H1 (cell line): ENCODE results near the gene PRKN. TPM values are rescaled to one million over a fixed set of nuclear protein-coding genes. Genes with fewer than 3 reads are reported as not detected.

ENCODE experiments used
- EZH2 ChIP-seq: fragments of 200-600 bp; sonication (generic); IDR thresholded peaks from 2 replicates; pipeline ENCODE4 v1.7.1; 2012; ENCODE audit warnings: low read depth, mild to moderate bottlenecking, moderate library complexity, low read length, inconsistent platforms; ENCODE audit not compliant: severe bottlenecking
- PHF8 ChIP-seq: fragments of 200-600 bp; sonication (generic); conservative IDR thresholded peaks from 2 replicates; pipeline ENCODE4 v1.7.1; 2012; ENCODE audit warnings: low read depth, mild to moderate bottlenecking, inconsistent platforms, low read length, moderate library complexity
- RAD21 ChIP-seq, 2 experiments: IDR thresholded peaks in 1 of 2; conservative IDR thresholded peaks in 1 of 2; 2 replicates each; pipeline ENCODE4 v1.6.1; 2011; ENCODE audit warnings: low read depth in 2 of 2, low read length in 2 of 2, improper control_type of control experiment in 1 of 2, inconsistent platforms in 1 of 2, mild to moderate bottlenecking in 1 of 2, moderate library complexity in 1 of 2
- RBBP5 ChIP-seq: IDR thresholded peaks from 2 replicates; pipeline ENCODE4 v1.7.1; 2012; ENCODE audit warnings: low read depth, mild to moderate bottlenecking, inconsistent platforms, low read length, moderate library complexity, borderline replicate concordance
- polyA plus RNA-seq, 7 experiments: library from polyadenylated mRNA; depleted of rRNA in 3 of 7; stranded (reverse) in 5 of 7; unstranded in 2 of 7; fragments of >200 nt in 5 of 7; fragments of 200-250 nt in 2 of 7; gene quantifications; 1 replicate in 5 of 7; 2 replicates in 1 of 7; 4 replicates in 1 of 7; pipeline versions ENCODE4 v1.2.1 to v1.2.3, GENCODE V29; 2011 to 2013; ENCODE audit warnings: missing spikeins in 2 of 7, mixed read lengths in 2 of 7
- total RNA-seq: library from RNA; stranded (reverse); fragmentation: NEBNext Ultra II Directional; extraction: Animal tissue kit (Norgen Biotek cat#: 25700); gene quantifications from 2 replicates; pipeline ENCODE4 v1.2.1, GENCODE V29; 2021
- TF ChIP-seq, protein P1 (sequence below): fragments of 300-600 bp; sonication (generic); IDR thresholded peaks from 2 replicates; pipeline ENCODE4 v1.7.1; 2012; ENCODE audit warnings: low read length, moderate library complexity, mild to moderate bottlenecking, inconsistent platforms; ENCODE audit not compliant: insufficient replicate concordance
- TF ChIP-seq, protein P2 (sequence below): IDR thresholded peaks from 2 replicates; pipeline ENCODE4 v1.6.1; 2012; ENCODE audit warnings: inconsistent platforms

The PRKN gene
- total and polyA plus RNA-seq, 2 of the 8 experiments (the other 6 are each of a cell fraction or from before 2014, with no cell fraction given) = 0.13 to 0.29 TPM

DNA sequence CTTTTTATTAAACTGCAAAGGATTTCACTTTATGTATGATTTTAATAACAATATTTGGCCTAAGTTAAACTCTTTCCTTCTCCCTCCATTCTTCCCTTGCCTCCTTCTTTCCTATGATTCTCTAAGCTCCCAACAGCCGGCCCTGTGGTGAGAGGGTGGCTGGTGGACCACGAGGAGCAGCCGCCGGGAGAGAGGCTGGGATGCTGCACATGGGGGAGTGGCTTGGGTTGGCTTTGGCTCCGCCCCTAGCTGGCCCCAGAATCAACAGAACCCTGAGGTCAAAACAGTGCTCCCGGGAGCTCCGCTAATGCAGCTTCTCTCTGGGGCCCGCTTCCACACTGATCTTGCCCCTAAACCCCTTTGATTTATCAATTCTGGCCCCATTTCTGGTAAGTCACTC is 1063.9 kb downstream of the PRKN start (continued):
- TF ChIP-seq, protein P1, sequence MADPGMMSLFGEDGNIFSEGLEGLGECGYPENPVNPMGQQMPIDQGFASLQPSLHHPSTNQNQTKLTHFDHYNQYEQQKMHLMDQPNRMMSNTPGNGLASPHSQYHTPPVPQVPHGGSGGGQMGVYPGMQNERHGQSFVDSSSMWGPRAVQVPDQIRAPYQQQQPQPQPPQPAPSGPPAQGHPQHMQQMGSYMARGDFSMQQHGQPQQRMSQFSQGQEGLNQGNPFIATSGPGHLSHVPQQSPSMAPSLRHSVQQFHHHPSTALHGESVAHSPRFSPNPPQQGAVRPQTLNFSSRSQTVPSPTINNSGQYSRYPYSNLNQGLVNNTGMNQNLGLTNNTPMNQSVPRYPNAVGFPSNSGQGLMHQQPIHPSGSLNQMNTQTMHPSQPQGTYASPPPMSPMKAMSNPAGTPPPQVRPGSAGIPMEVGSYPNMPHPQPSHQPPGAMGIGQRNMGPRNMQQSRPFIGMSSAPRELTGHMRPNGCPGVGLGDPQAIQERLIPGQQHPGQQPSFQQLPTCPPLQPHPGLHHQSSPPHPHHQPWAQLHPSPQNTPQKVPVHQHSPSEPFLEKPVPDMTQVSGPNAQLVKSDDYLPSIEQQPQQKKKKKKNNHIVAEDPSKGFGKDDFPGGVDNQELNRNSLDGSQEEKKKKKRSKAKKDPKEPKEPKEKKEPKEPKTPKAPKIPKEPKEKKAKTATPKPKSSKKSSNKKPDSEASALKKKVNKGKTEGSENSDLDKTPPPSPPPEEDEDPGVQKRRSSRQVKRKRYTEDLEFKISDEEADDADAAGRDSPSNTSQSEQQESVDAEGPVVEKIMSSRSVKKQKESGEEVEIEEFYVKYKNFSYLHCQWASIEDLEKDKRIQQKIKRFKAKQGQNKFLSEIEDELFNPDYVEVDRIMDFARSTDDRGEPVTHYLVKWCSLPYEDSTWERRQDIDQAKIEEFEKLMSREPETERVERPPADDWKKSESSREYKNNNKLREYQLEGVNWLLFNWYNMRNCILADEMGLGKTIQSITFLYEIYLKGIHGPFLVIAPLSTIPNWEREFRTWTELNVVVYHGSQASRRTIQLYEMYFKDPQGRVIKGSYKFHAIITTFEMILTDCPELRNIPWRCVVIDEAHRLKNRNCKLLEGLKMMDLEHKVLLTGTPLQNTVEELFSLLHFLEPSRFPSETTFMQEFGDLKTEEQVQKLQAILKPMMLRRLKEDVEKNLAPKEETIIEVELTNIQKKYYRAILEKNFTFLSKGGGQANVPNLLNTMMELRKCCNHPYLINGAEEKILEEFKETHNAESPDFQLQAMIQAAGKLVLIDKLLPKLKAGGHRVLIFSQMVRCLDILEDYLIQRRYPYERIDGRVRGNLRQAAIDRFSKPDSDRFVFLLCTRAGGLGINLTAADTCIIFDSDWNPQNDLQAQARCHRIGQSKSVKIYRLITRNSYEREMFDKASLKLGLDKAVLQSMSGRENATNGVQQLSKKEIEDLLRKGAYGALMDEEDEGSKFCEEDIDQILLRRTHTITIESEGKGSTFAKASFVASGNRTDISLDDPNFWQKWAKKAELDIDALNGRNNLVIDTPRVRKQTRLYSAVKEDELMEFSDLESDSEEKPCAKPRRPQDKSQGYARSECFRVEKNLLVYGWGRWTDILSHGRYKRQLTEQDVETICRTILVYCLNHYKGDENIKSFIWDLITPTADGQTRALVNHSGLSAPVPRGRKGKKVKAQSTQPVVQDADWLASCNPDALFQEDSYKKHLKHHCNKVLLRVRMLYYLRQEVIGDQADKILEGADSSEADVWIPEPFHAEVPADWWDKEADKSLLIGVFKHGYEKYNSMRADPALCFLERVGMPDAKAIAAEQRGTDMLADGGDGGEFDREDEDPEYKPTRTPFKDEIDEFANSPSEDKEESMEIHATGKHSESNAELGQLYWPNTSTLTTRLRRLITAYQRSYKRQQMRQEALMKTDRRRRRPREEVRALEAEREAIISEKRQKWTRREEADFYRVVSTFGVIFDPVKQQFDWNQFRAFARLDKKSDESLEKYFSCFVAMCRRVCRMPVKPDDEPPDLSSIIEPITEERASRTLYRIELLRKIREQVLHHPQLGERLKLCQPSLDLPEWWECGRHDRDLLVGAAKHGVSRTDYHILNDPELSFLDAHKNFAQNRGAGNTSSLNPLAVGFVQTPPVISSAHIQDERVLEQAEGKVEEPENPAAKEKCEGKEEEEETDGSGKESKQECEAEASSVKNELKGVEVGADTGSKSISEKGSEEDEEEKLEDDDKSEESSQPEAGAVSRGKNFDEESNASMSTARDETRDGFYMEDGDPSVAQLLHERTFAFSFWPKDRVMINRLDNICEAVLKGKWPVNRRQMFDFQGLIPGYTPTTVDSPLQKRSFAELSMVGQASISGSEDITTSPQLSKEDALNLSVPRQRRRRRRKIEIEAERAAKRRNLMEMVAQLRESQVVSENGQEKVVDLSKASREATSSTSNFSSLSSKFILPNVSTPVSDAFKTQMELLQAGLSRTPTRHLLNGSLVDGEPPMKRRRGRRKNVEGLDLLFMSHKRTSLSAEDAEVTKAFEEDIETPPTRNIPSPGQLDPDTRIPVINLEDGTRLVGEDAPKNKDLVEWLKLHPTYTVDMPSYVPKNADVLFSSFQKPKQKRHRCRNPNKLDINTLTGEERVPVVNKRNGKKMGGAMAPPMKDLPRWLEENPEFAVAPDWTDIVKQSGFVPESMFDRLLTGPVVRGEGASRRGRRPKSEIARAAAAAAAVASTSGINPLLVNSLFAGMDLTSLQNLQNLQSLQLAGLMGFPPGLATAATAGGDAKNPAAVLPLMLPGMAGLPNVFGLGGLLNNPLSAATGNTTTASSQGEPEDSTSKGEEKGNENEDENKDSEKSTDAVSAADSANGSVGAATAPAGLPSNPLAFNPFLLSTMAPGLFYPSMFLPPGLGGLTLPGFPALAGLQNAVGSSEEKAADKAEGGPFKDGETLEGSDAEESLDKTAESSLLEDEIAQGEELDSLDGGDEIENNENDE = no peak
- TF ChIP-seq RBBP5 (no peak), EZH2 (no peak), PHF8 (no peak), RAD21 (IDR thresholded peaks at IDR 0.05 in 1 of 2, conservative IDR thresholded peaks at IDR 0.05 in 1 of 2; ENCODE audit: low read depth in 2 of 2, low read length in 2 of 2) (no peak)
- TF ChIP-seq, protein P2, sequence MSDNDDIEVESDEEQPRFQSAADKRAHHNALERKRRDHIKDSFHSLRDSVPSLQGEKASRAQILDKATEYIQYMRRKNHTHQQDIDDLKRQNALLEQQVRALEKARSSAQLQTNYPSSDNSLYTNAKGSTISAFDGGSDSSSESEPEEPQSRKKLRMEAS = no peak
- TF ChIP-seq, all 59 proteins: peak for 0
